ENCODE measurements around the gene OR6V1. TPM values are rescaled to one million over a fixed set of nuclear protein-coding genes. Genes with fewer than 3 reads are reported as not detected.
A peak's percentile ranks its signal among the peaks of the same experiment; 100 is the strongest.

Gene OR6V1
- total RNA-seq, 1 experiment from 2014 or later = not detected

DNA sequence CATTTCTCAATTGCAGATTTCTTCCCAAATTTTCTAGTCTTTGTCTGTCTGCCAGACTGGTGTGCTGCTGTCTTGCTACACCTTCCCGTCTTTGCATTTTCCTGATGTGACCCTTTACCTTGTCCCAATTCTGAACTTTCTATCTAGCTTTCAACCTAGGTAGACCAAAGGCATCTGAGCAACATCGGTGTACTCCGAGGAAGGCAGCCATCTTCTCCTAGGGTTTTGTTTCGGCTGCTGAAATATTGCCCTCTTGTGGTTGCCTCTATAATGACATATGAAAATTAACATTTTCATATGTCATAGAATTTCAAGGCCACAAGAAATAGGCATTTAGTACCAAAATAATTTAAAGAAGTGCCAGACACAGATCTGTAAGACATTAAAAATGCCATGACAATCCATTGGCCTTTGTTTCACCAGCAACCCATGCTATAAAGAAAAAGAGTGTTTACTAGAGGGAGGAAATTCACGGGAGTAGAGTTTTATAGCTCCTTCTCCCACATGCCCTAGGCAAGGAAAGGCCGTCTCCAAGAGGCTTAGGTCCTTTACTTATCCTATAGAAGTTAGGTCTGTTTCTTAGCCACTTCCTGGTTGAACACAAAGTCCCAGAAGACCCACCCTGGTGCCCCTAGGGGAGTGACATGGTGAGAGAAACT is 48.6 kb upstream of the OR6V1 start:
- ATAC-seq (peak; percentile 51), DNase-seq (ENCODE audit: low read depth, low spot score) (peak; percentile 36)
- Histone ChIP-seq H3K27me3 (ENCODE audit: insufficient read depth, low read length) (no peaks in the 10 kb centered on the region), H4K20me1 (ENCODE audit: insufficient read depth) (no peaks in the 10 kb centered on the region), H3K9ac (ENCODE audit: low read length) (0 out of 2 replicates have a peak overlapping the region, but pooled peaks have one; percentile 22), H3K36me3 (ENCODE audit: control insufficient read depth in 1 of 2, insufficient read depth in 2 of 2, low read length in 2 of 2) (no peaks in the 10 kb centered on the region), H3K79me2 (ENCODE audit: insufficient read depth, low read length) (no peaks in the 10 kb centered on the region), H3K9me3 (ENCODE audit: control insufficient read depth in 1 of 2, insufficient read depth in 1 of 2, low read depth in 1 of 2, low read length in 2 of 2) (no peaks in the 10 kb centered on the region), H3K4me2 (ENCODE audit: low read length) (peak overlapping the region; percentile 77), H3K4me3 (replicated peaks in 1 of 2; ENCODE audit: low read depth in 1 of 2, low read length in 2 of 2) (peak overlapping the region; percentile 11 to 50; a peak in 3 of 4 replicates), H3K27ac (ENCODE audit: low read depth, low read length) (no peak overlapping the region), H3K4me1 (ENCODE audit: control insufficient read depth in 1 of 2, insufficient read depth in 2 of 2, low read length in 2 of 2) (peaks cover 0 to 8% of the 10 kb centered on the region in 2 experiments; a peak in 1 of 4 replicates), H2AFZ (ENCODE audit: low read depth, low read length, poor library complexity, severe bottlenecking) (peak overlapping the region; percentile 99), H3K9me2 (ENCODE audit: insufficient read depth) (no peaks in the 10 kb centered on the region)
- POLR2A ChIA-PET = no interaction called here
- RAD21 ChIA-PET (ENCODE audit: low non-redundant PET in 1 of 2, low total read pairs in 2 of 2, uncharacterized antibody in 2 of 2, unreplicated experiment in 2 of 2) = interaction anchor here (0.9 to 1.8 kb wide), 3 partner anchors 131 to 212 kb away, joined by 3 to 10 read pairs (median 5); no protein-coding TSS in a partner anchor
- CTCF ChIA-PET = interaction anchor here (0.7 to 18.9 kb wide), 20 partner anchors 8 to 446 kb away, joined by 3 to 331 read pairs (median 6); partner anchors contain the start of genes EPHB6 and TRPV6
- intact Hi-C loops (cut with micrococcal nuclease) = loop anchor here (1.0 to 10.0 kb wide), 6 partner anchors 123 to 491 kb away; no protein-coding TSS in a partner anchor
- BruUV-seq (replicated peaks) = no TSS peak
- peak; percentile 67 for TF ChIP-seq RAD21 (IDR thresholded peaks at IDR 0.05; ENCODE audit: low read depth)
- no peak for TF ChIP-seq EZH2 (IDR thresholded peaks at IDR 0.05)
- TF ChIP-seq, protein P1, sequence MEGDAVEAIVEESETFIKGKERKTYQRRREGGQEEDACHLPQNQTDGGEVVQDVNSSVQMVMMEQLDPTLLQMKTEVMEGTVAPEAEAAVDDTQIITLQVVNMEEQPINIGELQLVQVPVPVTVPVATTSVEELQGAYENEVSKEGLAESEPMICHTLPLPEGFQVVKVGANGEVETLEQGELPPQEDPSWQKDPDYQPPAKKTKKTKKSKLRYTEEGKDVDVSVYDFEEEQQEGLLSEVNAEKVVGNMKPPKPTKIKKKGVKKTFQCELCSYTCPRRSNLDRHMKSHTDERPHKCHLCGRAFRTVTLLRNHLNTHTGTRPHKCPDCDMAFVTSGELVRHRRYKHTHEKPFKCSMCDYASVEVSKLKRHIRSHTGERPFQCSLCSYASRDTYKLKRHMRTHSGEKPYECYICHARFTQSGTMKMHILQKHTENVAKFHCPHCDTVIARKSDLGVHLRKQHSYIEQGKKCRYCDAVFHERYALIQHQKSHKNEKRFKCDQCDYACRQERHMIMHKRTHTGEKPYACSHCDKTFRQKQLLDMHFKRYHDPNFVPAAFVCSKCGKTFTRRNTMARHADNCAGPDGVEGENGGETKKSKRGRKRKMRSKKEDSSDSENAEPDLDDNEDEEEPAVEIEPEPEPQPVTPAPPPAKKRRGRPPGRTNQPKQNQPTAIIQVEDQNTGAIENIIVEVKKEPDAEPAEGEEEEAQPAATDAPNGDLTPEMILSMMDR (IDR thresholded peaks at IDR 0.05 in 2 of 3, conservative IDR thresholded peaks at IDR 0.05 in 1 of 3; ENCODE audit: borderline replicate concordance in 1 of 3, insufficient read depth in 1 of 3, low read depth in 2 of 3, low read length in 2 of 3) = peak; percentile 63 to 80 (median 79)
- TF ChIP-seq YY1 (IDR thresholded peaks at IDR 0.05; ENCODE audit: extremely low read depth, insufficient replicate concordance, low read depth, low read length) = peak; percentile 91
- TF ChIP-seq SP1 (IDR thresholded peaks at IDR 0.05; ENCODE audit: low read depth) = no peak
- no peak for TF ChIP-seq FOSL1 (IDR thresholded peaks at IDR 0.05; ENCODE audit: low read depth)
- peak; percentile 34; the same call in 1 of the 2 replicates for TF ChIP-seq CBX3 (IDR thresholded peaks at IDR 0.05; ENCODE audit: low read depth)
